Stimulated activated CD8-positive, alpha-beta memory T cell treated with anti-CD3 and anti-CD28 coated beads, Interleukin-4, amount 100 ng/mL, for 1 hour (primary cell): Measurements from ENCODE around the gene TMEM217.
"Not testable (repeated sequence)": the region's sequence is repeated elsewhere in the genome, so short reads cannot be mapped to it uniquely, and the experiment has no call there.

Experiments
- DNase-seq, 2 donors: peaks; one replicate each; pipeline ENCODE4 v3.0.0-alpha.2; 2020; ENCODE audit warnings: low read depth in 2 of 2, low spot score in 1 of 2

Gene TMEM217

DNA sequence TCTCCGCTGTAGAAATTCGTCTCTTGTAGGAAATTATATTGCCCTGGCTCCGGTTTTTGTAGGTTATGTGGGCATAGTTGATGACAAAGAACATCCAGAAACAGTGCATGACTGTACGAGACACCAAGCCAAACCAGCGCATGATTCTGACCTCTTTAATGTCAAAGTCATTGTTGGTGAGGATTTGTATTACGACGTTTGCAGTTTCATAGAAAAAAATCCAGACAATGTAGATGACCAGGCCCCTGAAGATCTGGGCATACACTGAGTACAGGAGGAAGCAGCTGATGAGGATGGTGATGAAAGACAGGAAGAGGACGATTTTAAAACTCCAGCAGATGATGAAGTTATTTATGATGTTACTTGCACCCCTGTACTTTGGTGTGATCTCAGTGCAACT, 39.4 kb downstream of the TMEM217 start:
- no peak for DNase-seq

DNA sequence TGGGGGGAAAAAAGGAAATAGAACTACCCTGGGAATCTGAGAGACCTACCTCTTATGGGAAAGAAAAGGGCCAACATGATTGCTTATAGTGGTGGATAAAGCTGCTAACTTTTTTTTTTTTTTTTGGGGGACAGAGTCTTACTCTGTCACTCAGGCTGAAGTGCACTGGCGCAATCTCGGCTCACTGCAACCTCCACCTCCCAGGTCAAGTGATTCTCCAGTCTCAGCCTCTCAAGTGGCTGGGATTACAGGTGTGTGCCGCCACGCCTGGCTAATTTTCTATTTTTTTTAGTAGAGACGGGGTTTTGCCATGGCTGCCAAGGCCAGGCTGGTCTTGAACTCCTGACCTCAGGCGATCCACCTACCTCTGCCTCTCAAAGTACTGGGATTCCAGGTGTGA, 39.9 kb downstream of the TMEM217 start:
- DNase-seq: no peak

DNA sequence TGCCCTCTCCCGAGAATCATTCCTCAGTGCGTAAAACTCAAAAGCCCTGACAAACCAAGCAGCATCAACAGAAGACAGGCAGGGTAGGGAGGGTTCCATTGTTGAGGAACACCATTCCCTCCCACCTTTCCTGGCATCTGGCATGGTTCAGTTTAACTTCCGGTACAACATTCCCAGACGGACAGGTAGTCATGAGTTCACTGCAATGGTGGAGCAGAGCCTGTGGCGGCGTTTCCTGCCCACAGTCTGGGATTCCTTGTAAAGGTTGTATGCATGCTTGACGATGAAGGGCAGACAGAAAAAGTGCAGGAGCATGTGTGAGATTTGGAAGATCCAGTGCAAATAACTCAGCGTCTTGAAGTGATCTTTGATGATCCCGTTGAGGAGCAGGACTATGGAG, 45.7 kb downstream of the TMEM217 start:
- DNase-seq: no peak

DNA sequence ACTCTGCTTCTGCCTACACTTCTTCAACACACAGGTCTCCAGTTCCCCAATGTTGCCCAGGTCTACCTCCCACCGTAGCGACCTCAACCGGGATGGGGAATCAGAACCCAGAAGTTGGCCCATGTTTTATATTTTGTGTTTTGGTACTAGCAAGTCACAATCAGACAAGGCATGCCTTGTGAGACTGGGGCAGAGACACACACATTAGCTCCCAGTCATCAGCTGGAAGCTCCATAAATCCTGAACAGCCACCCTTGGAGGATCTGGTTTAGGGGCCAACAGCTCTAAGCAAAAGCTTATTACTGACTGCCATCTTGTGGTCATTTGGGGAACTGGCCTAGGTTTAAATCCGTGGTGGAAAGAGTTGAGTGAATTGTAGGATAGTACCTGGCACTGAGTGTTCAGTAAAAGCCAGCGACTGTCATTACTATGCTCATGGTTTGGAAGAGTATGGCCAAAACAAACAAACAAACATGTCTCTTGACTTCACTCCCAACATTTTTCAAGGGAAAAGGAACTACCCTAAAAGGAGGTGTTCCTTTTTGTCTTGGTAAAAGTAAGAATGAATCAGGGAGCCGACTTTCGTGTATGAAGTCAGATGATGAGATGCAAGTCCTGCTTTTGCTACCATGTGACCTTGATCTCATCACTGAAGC, 47.5 kb downstream of the TMEM217 start:
- DNase-seq: peak; percentile 57 to 63

DNA sequence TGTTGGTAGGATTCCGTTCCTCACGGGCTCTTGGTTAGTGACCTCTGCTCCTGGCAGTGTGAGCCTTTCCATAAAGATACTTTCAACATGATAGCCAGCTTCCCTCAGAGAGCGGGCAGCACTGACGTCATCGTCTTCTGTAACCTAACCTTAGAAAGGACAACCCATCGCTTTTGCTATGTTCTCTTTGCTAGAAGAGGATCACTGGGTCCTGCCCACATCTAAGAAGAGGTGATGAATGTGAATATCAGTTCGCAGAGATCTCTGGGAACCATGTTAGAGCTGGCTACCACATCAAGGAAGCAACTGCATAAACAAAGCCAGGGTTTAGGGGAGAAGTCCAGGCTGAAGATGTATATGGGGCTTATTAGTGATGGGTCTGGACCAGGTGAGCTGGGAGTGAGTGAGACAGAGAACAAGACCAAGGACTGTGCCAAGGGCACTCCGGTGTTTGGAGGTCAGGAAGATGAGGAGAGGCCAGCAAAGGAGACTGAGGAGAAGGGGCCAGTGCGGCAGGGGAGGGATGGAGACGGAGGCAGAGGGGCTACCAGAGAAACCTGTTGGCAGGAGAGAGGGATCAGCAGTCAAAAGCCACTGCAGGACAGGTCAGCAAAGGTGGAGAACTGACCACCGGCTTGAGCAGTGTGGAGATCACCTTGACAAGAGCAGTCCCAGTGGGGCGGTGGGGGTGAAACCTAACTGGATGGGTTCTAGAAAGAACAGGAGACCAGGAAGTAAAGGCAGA, 48.3 kb downstream of the TMEM217 start:
- no peak for DNase-seq

DNA sequence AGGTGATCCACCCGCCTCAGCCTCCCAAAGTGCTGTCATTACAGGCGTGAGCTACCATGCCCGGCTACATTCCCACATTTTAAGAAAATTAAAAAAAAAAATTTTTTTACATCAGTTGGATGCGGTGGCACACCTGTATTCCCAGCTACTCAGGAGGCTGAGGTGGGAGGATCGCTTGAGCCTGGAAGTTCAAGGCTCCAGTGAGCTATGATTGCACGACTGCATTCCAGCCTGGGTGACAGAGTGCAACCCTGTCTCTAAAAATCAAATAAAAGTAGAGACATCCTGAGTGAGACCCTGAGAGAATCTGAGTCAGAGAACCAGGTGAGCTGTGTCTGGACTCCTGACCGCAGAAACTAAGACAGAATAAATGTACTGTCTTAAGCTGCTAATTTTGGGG, 49.2 kb downstream of the TMEM217 start:
- no peak for DNase-seq

DNA sequence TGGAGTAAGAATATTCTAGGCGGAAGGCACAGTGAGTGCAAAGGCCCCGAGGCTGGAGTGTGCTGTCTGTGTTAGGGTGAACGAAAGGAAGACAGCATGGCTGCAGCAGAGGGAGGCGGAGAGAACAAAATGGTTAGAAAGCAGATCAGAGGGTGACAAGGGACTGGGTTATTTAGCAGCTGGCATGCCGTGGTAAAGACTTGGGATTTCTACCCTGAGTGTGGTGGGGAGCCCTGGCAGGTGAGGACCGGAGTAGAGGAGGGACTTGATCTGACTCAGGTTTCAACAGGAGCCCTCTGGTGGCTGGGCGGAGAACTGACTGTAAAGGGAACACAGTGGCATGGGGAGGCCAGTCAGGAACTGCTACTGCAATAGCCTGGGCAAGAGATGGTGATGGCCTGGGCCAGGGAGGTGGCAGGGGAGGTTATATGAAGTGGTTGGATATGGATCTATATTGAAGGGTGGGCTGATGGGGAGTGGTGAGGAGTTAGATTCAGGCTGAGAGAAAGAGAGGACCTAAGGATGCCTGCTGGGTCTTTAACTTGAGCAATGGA, 50.0 kb downstream of the TMEM217 start:
- peak; percentile 78 to 81 for DNase-seq

DNA sequence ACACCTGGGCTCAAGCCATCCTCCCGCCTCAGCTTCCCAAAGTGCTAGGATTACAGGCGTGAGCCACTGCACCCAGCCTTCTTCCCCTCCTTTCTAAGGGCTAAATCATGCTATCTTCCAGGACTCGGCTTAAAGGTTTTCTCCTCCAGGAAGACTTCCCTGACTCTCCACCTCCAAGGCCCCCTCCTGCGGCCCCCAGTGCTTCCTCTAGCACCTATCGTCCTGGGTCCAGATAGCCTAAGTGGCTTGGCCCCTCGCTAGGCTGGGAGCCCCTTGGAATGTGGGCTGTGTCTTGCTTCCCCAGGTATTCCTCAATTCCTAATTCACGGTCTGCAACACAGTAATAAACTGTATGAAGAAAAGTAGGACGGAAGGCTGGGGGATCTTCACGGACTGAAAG, 51.3 kb downstream of the TMEM217 start:
- DNase-seq: no peak

DNA sequence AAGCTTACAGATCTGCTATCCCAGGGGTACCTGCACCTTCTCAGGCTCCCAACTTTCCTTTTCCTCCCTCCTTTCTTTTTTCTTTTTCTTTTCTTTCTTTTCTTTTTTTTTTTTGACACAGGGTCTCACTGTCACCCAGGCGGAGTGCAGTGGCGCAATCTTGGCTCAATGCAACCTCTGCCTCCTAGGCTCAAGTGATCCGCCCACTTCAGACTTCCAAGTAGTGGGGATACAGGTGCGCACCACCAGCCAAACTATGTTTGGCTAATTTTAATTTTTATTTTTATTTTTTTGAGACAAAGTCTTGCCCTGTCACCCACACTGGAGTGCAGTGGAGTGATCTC, 52.0 kb downstream of the TMEM217 start:
- DNase-seq: no peak

DNA sequence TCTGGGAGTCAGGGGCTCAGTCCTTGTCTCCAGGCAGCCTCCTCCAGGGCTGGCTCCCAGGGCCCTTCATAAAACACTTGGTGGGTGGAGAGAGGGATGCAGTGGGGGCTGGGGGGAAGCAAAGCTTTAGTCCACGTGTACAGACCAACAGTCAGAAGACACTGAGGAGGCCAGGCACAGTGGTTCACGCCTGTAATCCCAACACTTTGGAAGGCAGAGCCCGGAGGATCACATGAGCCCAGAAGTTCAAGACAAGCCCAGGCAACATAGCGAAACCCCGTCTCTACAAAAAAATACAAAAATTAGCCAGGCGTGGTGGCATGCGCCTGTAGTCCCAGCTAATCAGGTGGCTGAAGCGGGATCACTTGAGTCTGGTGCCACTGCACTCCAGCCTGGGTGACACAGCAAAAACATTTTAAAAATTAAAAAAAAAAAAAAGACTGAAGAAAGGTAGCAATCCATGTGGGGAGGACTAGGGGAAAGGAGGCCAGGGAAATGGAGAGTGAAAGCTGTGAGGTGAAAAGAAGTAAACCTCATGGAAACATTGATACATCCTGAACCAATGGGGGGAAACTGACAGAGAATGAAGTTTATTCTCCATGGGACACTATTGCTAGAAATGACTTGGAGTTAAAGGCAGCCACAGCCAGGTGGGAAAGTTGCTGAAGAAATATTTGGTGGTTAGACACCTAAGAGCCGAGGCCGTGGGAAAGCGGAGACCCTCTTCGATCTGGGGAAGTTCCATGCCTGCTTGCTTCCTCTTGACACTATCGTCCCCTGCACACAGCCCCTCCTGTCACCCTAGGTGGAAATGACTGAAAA, 52.6 kb downstream of the TMEM217 start:
- no peak for DNase-seq

DNA sequence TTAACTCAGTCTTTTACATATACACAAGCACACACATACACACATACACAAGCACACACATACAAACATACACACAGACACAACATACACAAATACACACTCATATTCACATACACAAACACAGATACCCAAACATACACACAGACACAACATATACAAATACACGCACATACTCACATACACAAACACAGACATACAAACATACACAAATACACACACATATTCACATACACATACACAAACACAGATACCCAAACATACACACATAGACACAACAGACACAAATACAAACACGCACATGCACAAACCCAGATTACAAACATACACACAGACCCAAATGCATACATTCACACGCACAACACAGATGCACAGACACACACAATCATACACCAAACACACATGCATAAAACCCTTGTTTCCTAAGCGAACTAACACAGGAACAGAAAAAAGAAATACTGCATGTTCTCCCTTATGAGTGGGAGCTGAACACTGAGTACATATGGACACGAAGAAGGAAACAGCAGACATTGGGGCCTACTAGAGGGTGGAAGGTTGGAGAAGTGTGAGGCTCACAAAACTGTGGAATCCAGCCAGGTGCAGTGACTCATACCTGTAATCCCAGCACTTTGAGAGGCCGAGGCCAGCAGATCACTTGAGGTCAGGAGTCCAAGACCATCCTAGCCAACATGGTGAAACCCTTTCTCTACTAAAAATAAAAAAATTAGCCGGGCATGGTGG, 53.8 kb downstream of the TMEM217 start:
- no peak for DNase-seq

DNA sequence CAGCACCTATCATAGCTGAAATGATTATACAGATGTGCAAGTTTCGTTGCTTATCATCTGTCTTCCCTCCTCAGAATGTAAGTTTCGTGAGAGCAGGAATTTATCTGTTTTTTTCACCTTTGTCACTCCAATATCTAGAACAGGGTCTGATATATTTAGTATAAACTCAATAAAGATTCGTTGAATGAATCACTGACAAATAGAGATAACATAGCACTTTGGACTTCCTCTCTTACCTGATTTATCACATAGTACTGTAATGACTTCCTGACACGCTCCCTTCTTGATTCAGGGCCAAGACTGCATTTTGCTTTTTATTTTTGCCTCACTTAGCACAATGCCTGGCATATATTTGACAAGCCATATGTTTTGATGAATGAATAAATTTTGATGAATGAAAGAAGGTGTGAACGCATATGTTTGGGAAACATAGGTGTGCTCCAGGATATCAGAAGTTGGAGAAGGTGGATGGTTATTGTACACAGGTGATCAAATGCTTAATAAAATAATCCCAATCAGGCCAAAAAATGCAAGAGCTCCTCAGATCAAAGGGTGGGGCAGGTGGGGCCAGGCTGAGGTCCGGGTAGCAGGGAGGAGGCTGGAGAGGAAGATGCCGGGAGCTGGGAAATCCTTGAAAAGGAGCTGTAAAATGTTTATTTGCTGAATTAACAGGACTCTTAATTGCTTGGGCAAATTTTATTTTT, 55.0 kb downstream of the TMEM217 start:
- no peak for DNase-seq

DNA sequence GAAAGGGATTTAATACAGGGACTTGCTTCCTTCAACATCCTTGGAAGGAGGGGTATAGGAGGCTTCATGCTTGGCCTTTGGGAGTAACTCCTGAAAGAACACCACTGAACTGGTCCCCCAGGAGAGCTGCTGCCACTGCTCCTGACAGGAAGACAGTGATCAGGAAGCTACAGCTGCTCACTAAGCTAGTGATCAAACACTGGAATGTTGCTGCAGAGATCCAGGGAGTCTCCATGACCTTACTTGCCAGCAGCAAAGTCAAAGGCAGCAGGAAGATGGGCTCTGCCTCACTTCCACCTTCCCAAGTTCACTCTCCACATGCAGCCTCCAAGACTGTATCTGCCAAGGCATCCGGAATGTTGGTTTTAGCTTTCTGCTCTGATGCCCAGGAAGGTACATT, 56.2 kb downstream of the TMEM217 start:
- no peak for DNase-seq

DNA sequence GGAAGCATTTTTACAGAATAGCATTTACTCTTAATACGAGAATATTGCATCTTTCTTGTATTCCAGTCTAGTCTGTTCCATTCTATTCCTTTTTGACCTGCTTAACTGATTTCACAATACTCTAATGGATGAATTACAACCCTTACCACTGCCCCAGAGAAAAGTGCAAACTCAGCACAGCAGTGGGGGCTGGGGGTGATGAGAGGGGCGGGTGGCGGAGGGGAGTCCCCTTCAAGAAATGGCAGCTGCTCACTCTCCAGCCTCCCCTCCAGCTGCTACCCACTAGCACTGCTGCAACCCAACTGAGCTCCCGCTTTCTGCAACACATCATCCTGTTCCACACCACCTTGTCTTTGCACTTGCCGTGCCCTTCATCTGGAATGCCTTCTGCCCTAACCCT, 57.9 kb downstream of the TMEM217 start:
- no peak for DNase-seq

DNA sequence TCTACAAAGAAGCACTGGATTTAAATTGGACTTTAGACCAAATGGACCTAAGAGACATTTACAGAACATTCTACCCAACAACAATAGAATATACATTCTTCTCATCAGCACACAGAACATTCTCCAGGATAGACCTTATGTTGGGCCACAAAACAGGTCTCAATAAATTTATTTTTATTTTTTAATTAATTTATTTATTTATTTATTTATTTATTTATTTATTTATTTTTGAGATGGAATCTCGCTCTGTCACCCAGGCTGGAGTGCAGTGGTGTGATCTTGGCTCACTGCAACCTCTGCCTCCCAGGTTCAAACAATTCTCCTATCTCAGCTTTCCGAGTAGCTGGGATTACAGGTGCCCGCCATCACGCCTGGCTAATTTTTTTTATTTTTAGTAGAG, 61.5 kb downstream of the TMEM217 start:
- not testable (repeated sequence) for DNase-seq

DNA sequence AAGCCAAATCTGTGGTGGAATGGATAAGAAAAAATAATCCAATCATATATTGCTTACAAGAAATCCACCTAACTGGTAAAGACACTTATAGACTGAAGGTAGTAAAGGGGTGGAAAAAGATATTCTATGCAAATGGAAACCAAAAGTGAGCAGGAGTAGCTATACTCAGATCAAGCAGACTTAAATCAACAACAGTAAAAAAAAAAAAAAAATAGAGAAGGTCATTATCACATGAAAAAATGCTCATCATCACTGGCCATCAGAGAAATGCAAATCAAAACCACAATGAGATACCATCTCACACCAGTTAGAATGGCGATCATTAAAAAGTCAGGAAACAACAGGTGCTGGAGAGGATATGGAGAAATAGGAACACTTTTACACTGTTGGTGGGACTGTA, 63.1 kb downstream of the TMEM217 start:
- DNase-seq: not testable (repeated sequence)

DNA sequence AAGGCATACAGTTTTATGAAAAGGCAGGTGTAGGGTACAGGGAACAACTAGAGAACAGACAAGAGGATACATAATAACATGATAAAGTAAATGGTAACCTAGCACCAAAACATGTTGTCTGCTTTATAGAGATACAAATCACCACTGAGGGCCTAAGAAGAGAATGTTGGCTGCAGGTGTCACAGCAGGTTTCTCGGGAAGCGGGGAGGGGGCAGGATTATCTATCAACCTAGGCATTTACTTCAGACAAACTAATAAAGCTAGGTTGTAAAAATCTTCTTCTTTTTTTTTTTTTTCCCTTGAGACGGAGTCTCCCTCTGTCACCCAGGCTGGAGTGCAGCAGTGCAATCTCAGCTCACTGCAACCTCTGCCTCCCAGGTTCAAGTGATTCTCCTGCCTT, 65.3 kb downstream of the TMEM217 start:
- DNase-seq: no peak

DNA sequence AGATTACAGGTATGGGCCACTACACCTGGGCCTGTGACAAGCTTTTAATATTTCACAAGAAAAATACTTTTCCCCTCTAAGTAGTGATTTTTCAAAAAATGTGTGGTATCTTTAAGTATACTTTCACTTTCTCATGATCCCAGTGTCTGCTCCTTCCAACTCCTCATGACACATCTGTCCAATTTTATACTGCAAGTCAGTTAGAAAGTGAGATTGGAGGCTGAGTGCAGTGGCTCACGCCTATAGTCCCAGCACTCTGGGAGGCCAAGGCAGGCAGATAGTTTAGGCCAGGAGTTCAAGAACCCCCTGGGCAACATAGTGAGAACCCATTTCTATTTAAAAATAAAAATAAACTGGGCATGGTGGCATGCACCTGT, 67.8 kb downstream of the TMEM217 start:
- no peak for DNase-seq

DNA sequence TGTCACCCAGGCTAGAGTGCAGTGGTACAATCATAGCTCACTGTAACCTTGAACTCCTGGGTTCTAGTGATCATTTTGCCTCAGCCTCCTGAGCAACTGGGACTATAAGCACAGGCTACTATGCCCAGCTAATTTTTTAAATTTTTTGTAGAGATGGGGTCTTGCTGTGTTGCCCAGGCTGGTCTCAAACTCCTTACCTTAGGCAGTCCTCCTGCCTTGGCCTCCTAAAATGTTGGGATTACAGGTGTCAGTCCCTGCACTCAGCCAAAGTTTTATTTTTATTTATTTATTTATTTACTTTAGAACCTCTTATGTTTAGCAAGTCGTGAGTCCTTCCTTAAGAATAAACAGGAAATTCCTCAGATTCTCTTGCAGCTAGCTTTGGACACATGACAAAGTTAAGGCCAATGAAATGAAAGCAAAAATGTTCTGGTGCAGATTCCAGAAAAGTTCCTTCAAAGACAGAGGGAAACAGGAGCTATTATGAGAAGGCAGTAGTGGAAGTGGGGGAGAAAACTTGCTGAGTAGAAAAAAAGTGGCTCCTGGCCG, 68.9 kb downstream of the TMEM217 start:
- no peak for DNase-seq

DNA sequence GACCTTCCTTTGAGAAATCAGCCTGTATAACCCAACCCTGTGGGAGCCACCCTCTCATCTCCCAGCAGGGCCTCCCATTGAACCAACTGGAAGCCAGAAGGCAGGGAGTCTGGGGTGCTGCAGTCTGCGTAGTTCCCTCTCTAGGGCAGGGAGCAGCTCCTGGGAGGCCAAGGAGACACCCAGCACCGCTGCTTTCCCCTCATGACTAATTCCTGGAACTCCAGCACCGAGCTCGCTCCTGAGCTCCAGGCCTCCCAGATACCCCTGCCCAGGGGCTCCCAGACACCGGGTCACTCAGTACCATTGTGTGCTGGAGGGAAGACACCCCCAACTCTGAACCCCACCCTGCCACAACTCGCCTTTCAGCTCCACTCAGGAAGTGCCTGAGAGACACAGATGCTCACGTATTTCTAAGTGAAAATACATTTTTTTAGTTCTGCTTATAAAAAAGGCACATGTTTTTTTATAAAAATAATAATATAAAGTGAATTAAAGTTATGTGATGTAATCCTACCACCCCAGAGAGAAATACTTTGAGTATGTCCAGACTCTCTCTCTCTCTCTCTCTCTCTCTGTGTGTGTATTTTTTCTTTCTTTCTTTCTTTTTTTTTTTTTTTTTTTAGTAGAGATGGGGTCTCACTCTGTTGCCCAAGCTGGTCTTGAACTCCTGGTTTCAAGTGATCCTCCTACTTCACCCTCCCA, 70.5 kb downstream of the TMEM217 start:
- DNase-seq: no peak
